IMR-90 (cell line): ENCODE data around the gene DBP. TPM values are rescaled to one million over a fixed set of nuclear protein-coding genes. Genes with fewer than 3 reads are reported as not detected.

Source experiments
- ATAC-seq: fragments of 200-7000 bp; cut with Tn5 transposase; 2 replicates; pipeline ENCODE4 v1.9.1; 2020; ENCODE audit warnings: low read depth, mild to moderate bottlenecking, moderate library complexity
- BruUV-seq: library from RNA; stranded (reverse); fragments of 400-500 nt; replicated peaks from 2 replicates; lab custom pipeline; 2021; lab: Mats Ljungman, UMichigan
- CTCF ChIA-PET: fragments of 300-600 bp; formaldehyde crosslinking; extraction: SDS; loops from one replicate; lab custom pipeline; 2021; ENCODE audit warnings: antibody characterized with exemption; lab: Yijun Ruan, JAX
- POLR2A ChIA-PET: fragments of 300-600 bp; sonication (Branson Sonifier 250); formaldehyde crosslinking; loops from one replicate; lab custom pipeline; 2022; ENCODE audit warnings: antibody characterized with exemption; ENCODE audit not compliant: unreplicated experiment; lab: Charles Lee
- DNase-seq: peaks from one replicate; pipeline ENCODE4 v3.0.0; 2013
- H2AFZ ChIP-seq: replicated peaks from 2 replicates; pipeline ENCODE3; 2013; ENCODE audit warnings: low read length, mild to moderate bottlenecking; ENCODE audit not compliant: poor library complexity
- H2AK5ac ChIP-seq: 2 replicates; pipeline ENCODE4 v1.6.1; 2013; ENCODE audit warnings: low read depth, low read length, inconsistent platforms
- H2AK9ac ChIP-seq: replicated peaks from 2 replicates; pipeline ENCODE3; 2013; ENCODE audit warnings: mild to moderate bottlenecking, low read depth, low read length, moderate library complexity; ENCODE audit not compliant: poor library complexity
- H2BK120ac ChIP-seq: 2 replicates; pipeline ENCODE4 v1.6.1; 2013; ENCODE audit warnings: low read depth, low read length, inconsistent platforms
- H2BK15ac ChIP-seq: 3 replicates; pipeline ENCODE4 v1.6.1; 2013; ENCODE audit warnings: low read depth, low read length, inconsistent platforms
- H2BK20ac ChIP-seq: 2 replicates; pipeline ENCODE4 v1.6.1; 2013; ENCODE audit warnings: low read depth, mild to moderate bottlenecking, inconsistent platforms, low read length, moderate library complexity
- H2BK5ac ChIP-seq: 2 replicates; pipeline ENCODE4 v1.6.1; 2013; ENCODE audit warnings: mild to moderate bottlenecking, low read depth, low read length, inconsistent platforms; ENCODE audit not compliant: poor library complexity, severe bottlenecking
- H3K14ac ChIP-seq: replicated peaks from 2 replicates; pipeline ENCODE4 v1.6.1; 2013; ENCODE audit warnings: low read depth, low read length, inconsistent platforms
- H3K18ac ChIP-seq: 2 replicates; pipeline ENCODE4 v1.6.1; 2013; ENCODE audit warnings: low read depth, low read length, control low read depth
- H3K23ac ChIP-seq: 2 replicates; pipeline ENCODE4 v1.6.1; 2013; ENCODE audit warnings: low read depth, low read length, inconsistent platforms
- H3K27ac ChIP-seq: 2 replicates; pipeline ENCODE4 v1.5.1; 2013; ENCODE audit warnings: mild to moderate bottlenecking, control low read depth, low read length; ENCODE audit not compliant: insufficient read depth
- H3K27me3 ChIP-seq: 2 replicates; pipeline ENCODE4 v1.6.1; 2013; ENCODE audit warnings: low read length; ENCODE audit not compliant: control insufficient read depth, insufficient read depth
- H3K36me3 ChIP-seq: 2 replicates; pipeline ENCODE4 v1.6.1; 2013; ENCODE audit warnings: low read length, mixed read lengths; ENCODE audit not compliant: control insufficient read depth, insufficient read depth
- H3K4ac ChIP-seq: 2 replicates; pipeline ENCODE4 v1.6.1; 2013; ENCODE audit warnings: low read depth, low read length, inconsistent platforms
- H3K4me1 ChIP-seq: 2 replicates; pipeline ENCODE4 v1.6.1; 2013; ENCODE audit warnings: low read length, mixed read lengths; ENCODE audit not compliant: control insufficient read depth, insufficient read depth
- H3K4me2 ChIP-seq: 2 replicates; pipeline ENCODE4 v1.6.1; 2013; ENCODE audit warnings: low read depth, mild to moderate bottlenecking, control low read depth, low read length, moderate library complexity
- H3K4me3 ChIP-seq: 2 replicates; pipeline ENCODE4 v1.5.1; 2013; ENCODE audit warnings: low read depth, mild to moderate bottlenecking, control low read depth, low read length, moderate library complexity; ENCODE audit not compliant: insufficient read depth
- H3K56ac ChIP-seq: 2 replicates; pipeline ENCODE4 v1.6.1; 2013; ENCODE audit warnings: low read length, inconsistent platforms; ENCODE audit not compliant: insufficient read depth; ENCODE audit errors: extremely low read depth
- H3K79me1 ChIP-seq, 2 experiments: 2 replicates each; pipeline ENCODE4 v1.6.1; 2013; ENCODE audit warnings: low read length in 2 of 2, inconsistent platforms in 1 of 2, low read depth in 1 of 2
- H3K9ac ChIP-seq: 2 replicates; pipeline ENCODE4 v1.6.1; 2013; ENCODE audit warnings: low read depth, low read length, control low read depth
- H3K9me1 ChIP-seq: 2 replicates; pipeline ENCODE4 v1.6.1; 2013; ENCODE audit warnings: low read length, inconsistent platforms; ENCODE audit not compliant: insufficient read depth
- H3K9me3 ChIP-seq: 2 replicates; pipeline ENCODE4 v1.6.1; 2013; ENCODE audit warnings: low read length; ENCODE audit not compliant: control insufficient read depth, insufficient read depth
- H4K20me1 ChIP-seq: 2 replicates; pipeline ENCODE4 v1.6.1; 2013; ENCODE audit warnings: low read length, inconsistent platforms; ENCODE audit not compliant: insufficient read depth
- H4K5ac ChIP-seq: 2 replicates; pipeline ENCODE4 v1.6.1; 2013; ENCODE audit warnings: mild to moderate bottlenecking, low read depth, low read length, control low read depth
- H4K8ac ChIP-seq, 2 experiments: 2 replicates each; pipeline ENCODE4 v1.6.1; 2013; ENCODE audit warnings: low read depth in 2 of 2, low read length in 2 of 2, control low read depth in 1 of 2, inconsistent platforms in 1 of 2
- H4K91ac ChIP-seq: 2 replicates; pipeline ENCODE4 v1.6.1; 2013; ENCODE audit warnings: low read depth, low read length, inconsistent platforms; ENCODE audit not compliant: insufficient read depth
- BHLHE40 ChIP-seq: fragments of 150-350 bp; IDR thresholded peaks from 2 replicates; pipeline ENCODE4 v1.6.1; 2016; ENCODE audit warnings: mild to moderate bottlenecking, low read depth, low read length
- CEBPB ChIP-seq: IDR thresholded peaks from 2 replicates; pipeline ENCODE4 v1.6.1; 2012; ENCODE audit warnings: low read depth, low read length, improper control_type of control experiment
- CHD1 ChIP-seq: IDR thresholded peaks from 2 replicates; pipeline ENCODE4 v1.6.1; 2012; ENCODE audit warnings: low read depth, low read length, improper control_type of control experiment
- FOS ChIP-seq: fragments of 150-350 bp; IDR thresholded peaks from 2 replicates; pipeline ENCODE4 v1.6.1; 2016; ENCODE audit warnings: low read depth, low read length
- MAZ ChIP-seq: IDR thresholded peaks from 2 replicates; pipeline ENCODE4 v1.6.1; 2012; ENCODE audit warnings: low read depth, mild to moderate bottlenecking, low read length, improper control_type of control experiment, moderate library complexity, borderline replicate concordance
- MXI1 ChIP-seq: IDR thresholded peaks from 2 replicates; pipeline ENCODE4 v1.6.1; 2012; ENCODE audit warnings: low read depth, mild to moderate bottlenecking, low read length, moderate library complexity, borderline replicate concordance
- NFE2L2 ChIP-seq: fragments of 150-350 bp; IDR thresholded peaks from 2 replicates; pipeline ENCODE4 v1.6.1; 2016; ENCODE audit warnings: low read depth, mild to moderate bottlenecking, low read length
- POLR2A ChIP-seq: IDR thresholded peaks from 2 replicates; pipeline ENCODE4 v1.6.1; 2012; ENCODE audit warnings: mild to moderate bottlenecking, low read depth, low read length
- RAD21 ChIP-seq: IDR thresholded peaks from 2 replicates; pipeline ENCODE4 v1.6.1; 2012; ENCODE audit warnings: low read length, improper control_type of control experiment
- RCOR1 ChIP-seq: IDR thresholded peaks from 2 replicates; pipeline ENCODE4 v1.6.1; 2012; ENCODE audit warnings: mild to moderate bottlenecking, low read length, improper control_type of control experiment; ENCODE audit not compliant: insufficient replicate concordance
- RFX5 ChIP-seq: IDR thresholded peaks from 2 replicates; pipeline ENCODE4 v1.8.0; 2012; ENCODE audit warnings: low read depth, mild to moderate bottlenecking, low read length, moderate library complexity
- SMC3 ChIP-seq: fragments of 150-350 bp; IDR thresholded peaks from 2 replicates; pipeline ENCODE4 v1.6.1; 2016; ENCODE audit warnings: low read depth, mild to moderate bottlenecking, antibody characterized with exemption, low read length, moderate library complexity
- WGBS, 2 experiments: methylation state at CpG; one replicate each; pipeline versions ENCODE4 v1.1.5 to v1.1.7; 2013; ENCODE audit warnings: missing lambda C conversion rate in 2 of 2; ENCODE audit not compliant: insufficient read length in 1 of 2; ENCODE audit errors: extremely low coverage in 2 of 2; 5-methylcytosine and 5-hydroxymethylcytosine counted together
- dilution Hi-C: fragments of 300-500 bp; cut with HindIII; formaldehyde crosslinking; loops from one replicate; pipeline ENCODE4 v1.14.3; 2018; ENCODE audit warnings: low sequenced_read_pairs; ENCODE audit not compliant: unreplicated experiment
- in situ Hi-C: fragments of 300-500 bp; cut with MboI; formaldehyde crosslinking; loops from 3 replicates; pipeline ENCODE4 v1.14.3; 2019; ENCODE audit warnings: low sequenced_read_pairs, inconsistent platforms, mixed read lengths
- intact Hi-C: fragments of 100-400 bp; cut with micrococcal nuclease; formaldehyde crosslinking; loops from 2 replicates; pipeline ENCODE4 v1.10.0; 2022
- polyA plus RNA-seq, 3 experiments: library from polyadenylated mRNA; depleted of rRNA; stranded (reverse); fragments of >200 nt; gene quantifications; 2 replicates each; pipeline ENCODE4 v1.2.3, GENCODE V29; 2012; ENCODE audit warnings: low replicate concordance in 1 of 3
- total RNA-seq: library from RNA; depleted of rRNA; stranded (reverse); fragments of >200 nt; gene quantifications from 2 replicates; pipeline ENCODE4 v1.2.3, GENCODE V29; 2012
- TF ChIP-seq, protein P1 (sequence below): fragments of 150-350 bp; IDR thresholded peaks from 2 replicates; pipeline ENCODE4 v1.6.1; 2016; ENCODE audit warnings: low read depth, mild to moderate bottlenecking, low read length, moderate library complexity, borderline replicate concordance
- TF ChIP-seq, protein P2 (sequence below): conservative IDR thresholded peaks from 2 replicates; pipeline ENCODE4 v1.5.1; 2012; ENCODE audit warnings: mild to moderate bottlenecking, low read depth, low read length, improper control_type of control experiment

The DBP gene
- total and polyA plus RNA-seq, 2 of the 4 experiments (the other 2 are of a cell fraction), result 3.0 to 3.6 TPM

DNA sequence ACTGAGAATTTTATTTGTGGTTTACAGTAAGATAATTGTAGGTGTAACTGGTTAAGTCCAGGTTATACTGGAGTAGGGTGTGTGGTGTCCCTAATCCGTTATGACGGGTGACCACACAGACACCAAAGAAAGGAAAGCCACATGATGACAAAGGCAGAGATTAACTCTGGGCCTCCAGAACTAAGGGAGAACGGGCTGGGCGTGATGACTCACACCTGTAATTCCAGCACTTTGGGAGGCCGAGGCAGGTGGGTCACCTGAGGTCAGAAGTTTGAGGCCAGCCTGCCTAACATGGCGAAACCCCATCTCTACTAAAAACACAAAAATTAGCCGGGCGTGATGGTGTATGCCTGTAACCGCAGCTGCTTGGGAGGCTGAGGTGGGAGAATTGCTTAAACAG lies 48.4 kb upstream of the DBP start:
- ChIA-PET POLR2A (no interaction called here), CTCF (no interaction called here)
- Histone ChIP-seq H4K8ac (no peak overlapping the region), H3K36me3 (no peaks in the 10 kb centered on the region), H3K18ac (no peak overlapping the region), H3K9me1 (peaks cover 7% of the 10 kb centered on the region), H4K20me1 (peaks cover 5% of the 10 kb centered on the region; the same call in 1 of the 2 replicates), H3K14ac (no peak overlapping the region), H2AK5ac (no peak overlapping the region), H3K27me3 (peaks cover 8% of the 10 kb centered on the region), H3K23ac (no peak overlapping the region), H3K9me3 (no peaks in the 10 kb centered on the region), H4K91ac (no peak overlapping the region), H3K79me1 (no peaks in the 10 kb centered on the region), H4K5ac (no peak overlapping the region), H3K4ac (no peak overlapping the region), H3K9ac (no peak overlapping the region), H2BK15ac (no peak overlapping the region), H3K27ac (no peak overlapping the region), H3K56ac (no peak overlapping the region), H3K4me1 (peaks cover 3% of the 10 kb centered on the region; the same call in 1 of the 2 replicates), H3K4me2 (no peak overlapping the region), H2BK5ac (no peak overlapping the region), H3K4me3 (no peak overlapping the region), H2AK9ac (no peak overlapping the region), H2BK120ac (no peak overlapping the region), H2BK20ac (no peak overlapping the region), H2AFZ (no peak overlapping the region)
- ATAC-seq (no peak), DNase-seq (no peak)
- dilution Hi-C loops, result no loop called here
- in situ Hi-C loops, result no loop called here
- intact Hi-C loops, result no loop called here
- no peak for TF ChIP-seq SMC3
- no peak for TF ChIP-seq RAD21
- TF ChIP-seq, protein P1, sequence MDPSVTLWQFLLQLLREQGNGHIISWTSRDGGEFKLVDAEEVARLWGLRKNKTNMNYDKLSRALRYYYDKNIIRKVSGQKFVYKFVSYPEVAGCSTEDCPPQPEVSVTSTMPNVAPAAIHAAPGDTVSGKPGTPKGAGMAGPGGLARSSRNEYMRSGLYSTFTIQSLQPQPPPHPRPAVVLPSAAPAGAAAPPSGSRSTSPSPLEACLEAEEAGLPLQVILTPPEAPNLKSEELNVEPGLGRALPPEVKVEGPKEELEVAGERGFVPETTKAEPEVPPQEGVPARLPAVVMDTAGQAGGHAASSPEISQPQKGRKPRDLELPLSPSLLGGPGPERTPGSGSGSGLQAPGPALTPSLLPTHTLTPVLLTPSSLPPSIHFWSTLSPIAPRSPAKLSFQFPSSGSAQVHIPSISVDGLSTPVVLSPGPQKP, result no peak
- no peak for TF ChIP-seq MAZ
- TF ChIP-seq RFX5, result no peak
- TF ChIP-seq POLR2A, result no peak
- no peak for TF ChIP-seq CEBPB
- TF ChIP-seq FOS, result no peak
- TF ChIP-seq, protein P2, sequence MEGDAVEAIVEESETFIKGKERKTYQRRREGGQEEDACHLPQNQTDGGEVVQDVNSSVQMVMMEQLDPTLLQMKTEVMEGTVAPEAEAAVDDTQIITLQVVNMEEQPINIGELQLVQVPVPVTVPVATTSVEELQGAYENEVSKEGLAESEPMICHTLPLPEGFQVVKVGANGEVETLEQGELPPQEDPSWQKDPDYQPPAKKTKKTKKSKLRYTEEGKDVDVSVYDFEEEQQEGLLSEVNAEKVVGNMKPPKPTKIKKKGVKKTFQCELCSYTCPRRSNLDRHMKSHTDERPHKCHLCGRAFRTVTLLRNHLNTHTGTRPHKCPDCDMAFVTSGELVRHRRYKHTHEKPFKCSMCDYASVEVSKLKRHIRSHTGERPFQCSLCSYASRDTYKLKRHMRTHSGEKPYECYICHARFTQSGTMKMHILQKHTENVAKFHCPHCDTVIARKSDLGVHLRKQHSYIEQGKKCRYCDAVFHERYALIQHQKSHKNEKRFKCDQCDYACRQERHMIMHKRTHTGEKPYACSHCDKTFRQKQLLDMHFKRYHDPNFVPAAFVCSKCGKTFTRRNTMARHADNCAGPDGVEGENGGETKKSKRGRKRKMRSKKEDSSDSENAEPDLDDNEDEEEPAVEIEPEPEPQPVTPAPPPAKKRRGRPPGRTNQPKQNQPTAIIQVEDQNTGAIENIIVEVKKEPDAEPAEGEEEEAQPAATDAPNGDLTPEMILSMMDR, result no peak
- no peak for TF ChIP-seq RCOR1
- TF ChIP-seq CHD1, result no peak
- no peak for TF ChIP-seq BHLHE40
- no peak for TF ChIP-seq MXI1
- TF ChIP-seq NFE2L2, result no peak
- no TSS peak for BruUV-seq
- 79% methylated on average over 2 of the region's 9 CpGs; no CpG with 5 or more reads in 1 of the 2 experiments for WGBS, 2 experiments
